Osteoblast (primary cell): ENCODE results near the gene CDH26. TPM values are rescaled to one million over a fixed set of nuclear protein-coding genes. Genes with fewer than 3 reads are reported as not detected.
A peak's percentile ranks its signal among the peaks of the same experiment; 100 is the strongest.

Experiments used
- DNase-seq: peaks from one replicate; pipeline ENCODE4 v3.0.0; 2011; ENCODE audit warnings: low spot score, mixed read lengths; ENCODE audit not compliant: insufficient read length; ENCODE audit errors: missing footprints
- H2AFZ ChIP-seq: 2 replicates; pipeline ENCODE4 v1.6.0; 2011; ENCODE audit warnings: mild to moderate bottlenecking, low read length
- H3K27ac ChIP-seq: 2 replicates; pipeline ENCODE4 v1.5.1; 2011; ENCODE audit warnings: mild to moderate bottlenecking, low read depth, low read length, moderate library complexity
- H3K27me3 ChIP-seq: 2 replicates; pipeline ENCODE4 v1.6.0; 2012; ENCODE audit warnings: mild to moderate bottlenecking, control low read depth, inconsistent platforms, low read length, moderate library complexity; ENCODE audit not compliant: insufficient read depth
- H3K36me3 ChIP-seq: 2 replicates; pipeline ENCODE4 v1.5.1; 2011; ENCODE audit warnings: mild to moderate bottlenecking, low read length, control low read depth, moderate library complexity; ENCODE audit not compliant: insufficient read depth
- H3K4me1 ChIP-seq: 2 replicates; pipeline ENCODE4 v1.5.1; 2011; ENCODE audit warnings: mild to moderate bottlenecking, low read length, control low read depth, moderate library complexity; ENCODE audit not compliant: insufficient read depth
- H3K4me2 ChIP-seq: 2 replicates; pipeline ENCODE4 v1.6.0; 2011; ENCODE audit warnings: mild to moderate bottlenecking, low read length; ENCODE audit not compliant: insufficient read depth
- H3K4me3 ChIP-seq: fragments of 200-600 bp; sonication (generic); 3 replicates; pipeline ENCODE4 v1.5.1; 2012; ENCODE audit warnings: mild to moderate bottlenecking, low read length, inconsistent platforms; ENCODE audit not compliant: insufficient read depth
- H3K79me2 ChIP-seq: 2 replicates; pipeline ENCODE4 v1.6.0; 2012; ENCODE audit warnings: mild to moderate bottlenecking, low read length, control low read depth, inconsistent platforms; ENCODE audit not compliant: insufficient read depth
- H3K9me3 ChIP-seq: 2 replicates; pipeline ENCODE4 v1.5.1; 2011; ENCODE audit warnings: low read depth, low read length, control low read depth
- H4K20me1 ChIP-seq: 2 replicates; pipeline ENCODE4 v1.6.0; 2012; ENCODE audit warnings: mild to moderate bottlenecking, low read length, control low read depth; ENCODE audit not compliant: insufficient read depth
- total RNA-seq: library from RNA; depleted of rRNA; stranded (reverse); fragments of >200 nt; gene quantifications from 2 replicates; pipeline ENCODE4 v1.2.3, GENCODE V29; 2012
- TF ChIP-seq, protein P1 (sequence below): IDR thresholded peaks from 2 replicates; pipeline ENCODE4 v1.5.1; 2011; ENCODE audit warnings: mild to moderate bottlenecking, low read depth, low read length, moderate library complexity; ENCODE audit errors: extremely low read depth

Gene CDH26
- total RNA-seq, 1 donor, result under 0.01 TPM

DNA sequence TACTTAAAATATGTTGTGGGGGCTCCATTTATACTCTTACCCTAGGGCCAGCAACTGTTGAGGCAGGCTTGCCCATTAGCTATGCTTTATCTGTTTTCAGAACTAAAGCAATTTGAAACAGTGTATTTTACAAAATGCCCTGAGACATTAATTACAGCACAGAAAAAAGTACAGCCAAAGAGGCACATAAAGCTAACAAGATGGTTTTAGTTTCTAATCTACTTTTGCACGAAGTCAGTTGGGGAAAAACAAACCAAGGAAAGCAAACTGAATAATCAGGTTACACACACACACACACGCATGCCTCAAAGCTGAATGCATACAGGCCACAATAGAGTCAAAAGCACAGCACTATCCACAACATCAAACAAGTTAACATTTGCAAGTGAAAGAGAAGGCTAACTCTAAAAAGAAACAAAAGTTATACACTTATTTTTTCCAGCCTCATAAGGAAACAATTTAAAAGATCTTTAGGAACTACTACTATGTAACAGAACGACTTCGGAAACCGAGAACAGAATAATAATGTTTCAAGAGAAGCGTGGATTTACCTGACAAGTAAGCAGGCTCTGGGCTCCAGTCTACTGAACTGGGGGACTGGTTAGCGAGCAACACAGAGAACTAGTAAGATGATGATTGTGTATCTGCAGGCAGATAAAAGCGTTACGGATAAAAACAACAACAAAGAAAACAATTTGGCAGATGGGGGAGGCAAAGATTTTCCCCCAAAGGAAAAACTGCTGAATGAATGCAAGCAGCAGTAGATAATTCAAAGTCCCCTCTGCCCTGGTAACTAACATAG, 26.5 kb upstream of the CDH26 start:
- Histone ChIP-seq H3K4me2 (no peak overlapping the region), H2AFZ (no peak overlapping the region), H3K27ac (no peak overlapping the region), H3K9me3 (no peaks in the 10 kb centered on the region), H3K4me1 (no peaks in the 10 kb centered on the region), H3K36me3 (no peaks in the 10 kb centered on the region), H3K27me3 (no peaks in the 10 kb centered on the region), H4K20me1 (no peaks in the 10 kb centered on the region), H3K4me3 (no peak overlapping the region), H3K79me2 (no peaks in the 10 kb centered on the region)
- DNase-seq, result no peak
- TF ChIP-seq, protein P1, sequence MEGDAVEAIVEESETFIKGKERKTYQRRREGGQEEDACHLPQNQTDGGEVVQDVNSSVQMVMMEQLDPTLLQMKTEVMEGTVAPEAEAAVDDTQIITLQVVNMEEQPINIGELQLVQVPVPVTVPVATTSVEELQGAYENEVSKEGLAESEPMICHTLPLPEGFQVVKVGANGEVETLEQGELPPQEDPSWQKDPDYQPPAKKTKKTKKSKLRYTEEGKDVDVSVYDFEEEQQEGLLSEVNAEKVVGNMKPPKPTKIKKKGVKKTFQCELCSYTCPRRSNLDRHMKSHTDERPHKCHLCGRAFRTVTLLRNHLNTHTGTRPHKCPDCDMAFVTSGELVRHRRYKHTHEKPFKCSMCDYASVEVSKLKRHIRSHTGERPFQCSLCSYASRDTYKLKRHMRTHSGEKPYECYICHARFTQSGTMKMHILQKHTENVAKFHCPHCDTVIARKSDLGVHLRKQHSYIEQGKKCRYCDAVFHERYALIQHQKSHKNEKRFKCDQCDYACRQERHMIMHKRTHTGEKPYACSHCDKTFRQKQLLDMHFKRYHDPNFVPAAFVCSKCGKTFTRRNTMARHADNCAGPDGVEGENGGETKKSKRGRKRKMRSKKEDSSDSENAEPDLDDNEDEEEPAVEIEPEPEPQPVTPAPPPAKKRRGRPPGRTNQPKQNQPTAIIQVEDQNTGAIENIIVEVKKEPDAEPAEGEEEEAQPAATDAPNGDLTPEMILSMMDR, result no peak

DNA sequence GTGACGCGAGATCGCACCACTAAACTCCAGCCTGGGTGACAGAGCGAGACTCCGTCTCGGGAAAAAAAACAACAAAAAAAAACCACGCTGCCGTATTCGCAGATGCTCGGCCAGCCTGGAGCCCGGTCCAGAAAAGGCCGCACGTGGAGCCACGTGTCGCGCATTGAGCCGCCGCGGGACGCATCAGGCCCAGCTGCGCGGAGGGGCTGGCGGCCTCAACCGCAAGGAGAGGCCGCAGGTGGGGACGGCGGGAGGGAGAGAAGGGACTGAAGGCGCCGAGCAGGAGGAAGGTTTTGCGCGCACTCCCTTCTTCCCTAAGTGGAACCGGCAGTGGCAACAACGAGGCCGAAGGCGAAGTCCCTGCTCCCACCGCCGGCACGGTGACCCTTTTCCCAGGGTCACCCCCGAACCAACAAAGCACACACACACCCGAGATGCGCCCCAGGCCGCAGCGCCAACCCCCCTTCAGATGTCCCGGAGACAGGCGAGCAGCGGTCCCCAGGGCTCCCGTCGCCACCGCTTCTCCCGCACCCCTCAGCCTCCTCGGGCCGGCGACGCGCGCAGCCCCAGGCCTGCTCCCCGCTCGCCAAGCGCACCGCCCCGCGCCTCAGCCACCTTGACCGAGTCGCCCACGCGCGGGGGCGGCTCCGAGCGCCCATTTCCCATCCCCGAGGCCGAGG, 25.5 kb upstream of the CDH26 start:
- no peaks in the 10 kb centered on the region for H3K79me2 ChIP-seq
- H2AFZ ChIP-seq, result no peak overlapping the region
- TF ChIP-seq, protein P1, result no peak
- no peak overlapping the region for H3K4me3 ChIP-seq
- no peaks in the 10 kb centered on the region for H3K36me3 ChIP-seq
- no peaks in the 10 kb centered on the region for H3K27me3 ChIP-seq
- DNase-seq, result no peak
- H4K20me1 ChIP-seq, result no peaks in the 10 kb centered on the region
- H3K4me2 ChIP-seq, result no peak overlapping the region
- no peak overlapping the region for H3K27ac ChIP-seq
- H3K9me3 ChIP-seq, result no peaks in the 10 kb centered on the region
- no peaks in the 10 kb centered on the region for H3K4me1 ChIP-seq

- H3K36me3 ChIP-seq, result no peaks in the 10 kb centered on the region
- H3K9me3 ChIP-seq, result no peaks in the 10 kb centered on the region
- H3K79me2 ChIP-seq, result peaks cover 4% of the 10 kb centered on the region
- no peaks in the 10 kb centered on the region for H4K20me1 ChIP-seq
- no peak within 1 kb of the TSS for H3K27ac ChIP-seq
- H3K4me2 ChIP-seq, result peak within 1 kb of the TSS; percentile 80
- TF ChIP-seq, protein P1, result no peak
- H3K4me3 ChIP-seq, result peak within 1 kb of the TSS; percentile 76
- peak; percentile 97 for DNase-seq
- no peaks in the 10 kb centered on the region for H3K27me3 ChIP-seq
- peak within 1 kb of the TSS; percentile 90 for H2AFZ ChIP-seq
- H3K4me1 ChIP-seq, result no peaks in the 10 kb centered on the region
These were observed 24.9 kb upstream of the CDH26 start, which contains the start of gene SYCP2 for GRCh38 chr20:59933296-59933848. TSS of gene SYCP2 (minus strand) at chr20:59933637. CDS start at chr20:59922413, 11,224 bp downstream.
